ENCODE data around the gene JMJD1C. TPM values are rescaled to one million over a fixed set of nuclear protein-coding genes. Genes with fewer than 3 reads are reported as not detected.

JMJD1C gene
- total RNA-seq, 2 donors from 2014 or later, result 68.7 to 74.5 TPM

GRCh38 chr10:63137306-63137705 is 328.5 kb downstream of the JMJD1C start:
- Mint-ChIP-seq H3K4me3 (no peak overlapping the region), H3K27ac (no peak overlapping the region), H3K4me1 (peaks cover 22% of the 10 kb centered on the region), H3K9me3 (no peaks in the 10 kb centered on the region), H3K36me3 (ENCODE audit: low read depth) (peaks cover 59% of the 10 kb centered on the region), H3K27me3 (no peaks in the 10 kb centered on the region)
- ATAC-seq (replicated peaks), result no peak

- Mint-ChIP-seq H3K27me3 (no peaks in the 10 kb centered on the region), H3K9me3 (peaks cover 3% of the 10 kb centered on the region), H3K4me3 (peak overlapping the region; percentile 94), H3K4me1 (peaks cover 22% of the 10 kb centered on the region), H3K27ac (peak overlapping the region; percentile 91), H3K36me3 (ENCODE audit: low read depth) (peaks cover 26% of the 10 kb centered on the region)
- ATAC-seq (replicated peaks), result no peak
Observed at GRCh38 chr10:63133821-63134557, 331.8 kb downstream of the JMJD1C start.

GRCh38 chr10:63133056-63133820 is 332.5 kb downstream of the JMJD1C start, which contains the start of gene NRBF2:
NRBF2 (plus strand) TSS chr10:63133328; CDS start chr10:63133471, 143 bp downstream.
- H3K9me3 Mint-ChIP-seq, result peaks cover 3% of the 10 kb centered on the region
- H3K27ac Mint-ChIP-seq, result peak within 1 kb of the TSS; percentile 91
- peaks cover 23% of the 10 kb centered on the region for H3K36me3 Mint-ChIP-seq (ENCODE audit: low read depth)
- H3K4me1 Mint-ChIP-seq, result peaks cover 18% of the 10 kb centered on the region
- peak within 1 kb of the TSS; percentile 94 for H3K4me3 Mint-ChIP-seq
- no peaks in the 10 kb centered on the region for H3K27me3 Mint-ChIP-seq
- ATAC-seq (replicated peaks), result peak; percentile 95

GRCh38 chr10:63132651-63133055 is 333.1 kb downstream of the JMJD1C start:
- Mint-ChIP-seq H3K27ac (peak overlapping the region; percentile 91), H3K4me1 (peaks cover 16% of the 10 kb centered on the region), H3K27me3 (no peaks in the 10 kb centered on the region), H3K36me3 (ENCODE audit: low read depth) (peaks cover 19% of the 10 kb centered on the region), H3K4me3 (peak overlapping the region; percentile 94), H3K9me3 (peaks cover 3% of the 10 kb centered on the region)
- ATAC-seq (replicated peaks), result no peak

GRCh38 chr10:63129888-63130287 is 335.9 kb downstream of the JMJD1C start:
- ATAC-seq (replicated peaks), result no peak
- Mint-ChIP-seq H3K4me3 (no peak overlapping the region), H3K9me3 (peaks cover 3% of the 10 kb centered on the region), H3K27ac (no peak overlapping the region), H3K36me3 (ENCODE audit: low read depth) (peaks cover 8% of the 10 kb centered on the region), H3K4me1 (peaks cover 6% of the 10 kb centered on the region), H3K27me3 (no peaks in the 10 kb centered on the region)

- Mint-ChIP-seq H3K4me1 (no peaks in the 10 kb centered on the region), H3K36me3 (ENCODE audit: low read depth) (no peaks in the 10 kb centered on the region), H3K27ac (no peak overlapping the region), H3K27me3 (no peaks in the 10 kb centered on the region), H3K9me3 (peaks cover 3% of the 10 kb centered on the region), H3K4me3 (no peak overlapping the region)
- no peak for ATAC-seq (replicated peaks)
Observed at GRCh38 chr10:63128443-63128842, 337.3 kb downstream of the JMJD1C start.

GRCh38 chr10:63125459-63125858 is 340.3 kb downstream of the JMJD1C start:
- H3K27ac Mint-ChIP-seq, result no peak overlapping the region
- H3K4me3 Mint-ChIP-seq, result no peak overlapping the region
- no peaks in the 10 kb centered on the region for H3K4me1 Mint-ChIP-seq
- no peaks in the 10 kb centered on the region for H3K9me3 Mint-ChIP-seq
- no peak for ATAC-seq (replicated peaks)
- no peaks in the 10 kb centered on the region for H3K27me3 Mint-ChIP-seq
- no peaks in the 10 kb centered on the region for H3K36me3 Mint-ChIP-seq (ENCODE audit: low read depth)

- H3K4me1 Mint-ChIP-seq, result no peaks in the 10 kb centered on the region
- no peaks in the 10 kb centered on the region for H3K9me3 Mint-ChIP-seq
- ATAC-seq (replicated peaks), result no peak
- H3K36me3 Mint-ChIP-seq (ENCODE audit: low read depth), result no peaks in the 10 kb centered on the region
- no peak overlapping the region for H3K27ac Mint-ChIP-seq
- H3K4me3 Mint-ChIP-seq, result no peak overlapping the region
- no peaks in the 10 kb centered on the region for H3K27me3 Mint-ChIP-seq
Observed at GRCh38 chr10:63123727-63124362, 341.9 kb downstream of the JMJD1C start.

GRCh38 chr10:63120554-63120953 is 345.2 kb downstream of the JMJD1C start:
- no peak for ATAC-seq (replicated peaks)
- Mint-ChIP-seq H3K9me3 (no peaks in the 10 kb centered on the region), H3K4me1 (no peaks in the 10 kb centered on the region), H3K36me3 (ENCODE audit: low read depth) (no peaks in the 10 kb centered on the region), H3K4me3 (no peak overlapping the region), H3K27me3 (no peaks in the 10 kb centered on the region), H3K27ac (no peak overlapping the region)

GRCh38 chr10:63119041-63119440 is 346.7 kb downstream of the JMJD1C start:
- Mint-ChIP-seq H3K4me3 (no peak overlapping the region), H3K9me3 (no peaks in the 10 kb centered on the region), H3K27ac (no peak overlapping the region), H3K27me3 (no peaks in the 10 kb centered on the region), H3K4me1 (no peaks in the 10 kb centered on the region), H3K36me3 (ENCODE audit: low read depth) (no peaks in the 10 kb centered on the region)
- ATAC-seq (replicated peaks), result no peak

Other genes with a start within 250 kb of the JMJD1C start
- 10 to 100 TPM; 18.5 to 20.0 TPM for gene REEP3, start 55.4 kb upstream of the JMJD1C start, total RNA-seq

Measured in activated T-helper 17 cell treated with anti-CD3 and anti-CD28 coated beads, Interleukin-2, amount 50 U/mL, for 72 hours (primary cell).